Tibial nerve (tissue), 4 donors: ENCODE data around the gene NRXN3. TPM values are rescaled to one million over a fixed set of nuclear protein-coding genes. Genes with fewer than 3 reads are reported as not detected.

ENCODE experiments used
- DNase-seq, 2 donors: peaks; one replicate each; pipeline ENCODE4 v3.0.0-alpha.2; 2019; ENCODE audit warnings: low spot score in 2 of 2
- H3K27ac ChIP-seq, 4 donors: fragments of 200-600 bp; sonication (generic) in 3 of 4; one replicate each; pipeline ENCODE4 v1.5.1; 2017 to 2019; ENCODE audit warnings: mild to moderate bottlenecking in 1 of 4
- H3K27me3 ChIP-seq, 2 donors: fragments of 200-600 bp; sonication (generic) in 1 of 2; one replicate each; pipeline versions ENCODE4 v1.5.1 to v1.6.0; 2017 to 2019
- H3K36me3 ChIP-seq, 3 donors: fragments of 200-600 bp; sonication (generic); one replicate each; pipeline ENCODE4 v1.5.1; 2018 to 2019
- H3K4me1 ChIP-seq, 4 donors: fragments of 200-600 bp; sonication (generic) in 3 of 4; one replicate each; pipeline ENCODE4 v1.5.1; 2017 to 2019
- H3K4me3 ChIP-seq, 4 donors: fragments of 200-600 bp; sonication (generic) in 3 of 4; one replicate each; pipeline ENCODE4 v1.5.1; 2017 to 2019; ENCODE audit warnings: mild to moderate bottlenecking in 1 of 4, moderate library complexity in 1 of 4
- H3K9me3 ChIP-seq, 4 donors: fragments of 200-600 bp; sonication (generic) in 3 of 4; one replicate each; pipeline ENCODE4 v1.5.1; 2017 to 2019
- CTCF ChIP-seq, 5 experiments: fragments of 200-600 bp in 3 of 5; fragments of 450-650 bp in 2 of 5; sonication (generic) in 3 of 5; IDR thresholded peaks; one replicate each; pipeline ENCODE4 v1.5.1; 2016 to 2019; ENCODE audit warnings: antibody characterized with exemption in 5 of 5, mild to moderate bottlenecking in 3 of 5, moderate library complexity in 2 of 5
- EP300 ChIP-seq, 2 donors: sonication (generic); formaldehyde crosslinking; IDR thresholded peaks; one replicate each; pipeline ENCODE4 v1.6.1; 2017; ENCODE audit warnings: antibody characterized with exemption in 2 of 2, mild to moderate bottlenecking in 1 of 2
- POLR2A ChIP-seq, 2 donors: fragments of 450-650 bp; IDR thresholded peaks; one replicate each; pipeline ENCODE4 v1.6.1; 2017; ENCODE audit warnings: antibody characterized with exemption in 2 of 2, mild to moderate bottlenecking in 2 of 2, moderate library complexity in 2 of 2
- WGBS, 2 donors: methylation state at CpG; one replicate each; pipeline ENCODE4 v1.1.5; 2018; 5-methylcytosine and 5-hydroxymethylcytosine counted together
- total RNA-seq, 4 donors: library from RNA; depleted of rRNA; stranded (reverse); fragments of >200 nt; gene quantifications; one replicate each; pipeline ENCODE4 v1.1.0, GENCODE V29; 2016

Gene NRXN3
- total RNA-seq, 4 donors from 2014 or later, result 16.7 to 52.2 (median 19.7) TPM

- no peaks in the 10 kb centered on the region for H3K9me3 ChIP-seq
- WGBS, 2 donors, result 88 to 89% methylated on average over 7 of the region's 7 CpGs
- TF ChIP-seq POLR2A (IDR thresholded peaks at IDR 0.05), result no peak
- TF ChIP-seq EP300 (IDR thresholded peaks at IDR 0.05), result no peak
- no peak for TF ChIP-seq CTCF (IDR thresholded peaks at IDR 0.05)
- no peak overlapping the region for H3K27ac ChIP-seq
- DNase-seq, result no peak
- no peak overlapping the region for H3K4me3 ChIP-seq
- no peaks in the 10 kb centered on the region for H3K27me3 ChIP-seq
- H3K36me3 ChIP-seq, result no peaks in the 10 kb centered on the region
- H3K4me1 ChIP-seq, result no peaks in the 10 kb centered on the region
Measured at GRCh38 chr14:78182722-78183121, 12.5 kb downstream of the NRXN3 start.

DNA sequence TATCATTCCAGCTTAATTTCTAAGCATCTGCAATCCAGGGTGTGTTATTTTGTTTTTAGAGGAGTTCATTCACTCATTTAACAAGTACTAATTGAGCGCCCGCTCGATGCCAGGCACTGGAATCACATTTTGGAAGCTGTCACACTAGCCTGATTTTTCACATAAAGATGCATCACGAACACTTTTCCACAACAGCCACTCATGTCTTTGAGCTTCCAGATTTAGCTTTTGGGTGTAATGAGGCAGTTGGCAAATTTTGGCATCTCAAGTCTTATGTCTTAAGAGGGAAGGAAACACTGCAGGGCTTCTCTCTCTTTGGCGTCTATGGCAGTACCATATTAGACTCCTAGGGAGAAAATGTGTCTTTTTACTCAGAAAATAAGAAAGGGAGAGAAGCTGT is 14.0 kb downstream of the NRXN3 start:
- H3K27me3 ChIP-seq, result no peaks in the 10 kb centered on the region
- no peak for DNase-seq
- H3K36me3 ChIP-seq, result no peaks in the 10 kb centered on the region
- 90 to 91% methylated on average over 5 of the region's 5 CpGs for WGBS, 2 donors
- no peak overlapping the region for H3K4me3 ChIP-seq
- TF ChIP-seq EP300 (IDR thresholded peaks at IDR 0.05), result no peak
- no peak for TF ChIP-seq CTCF (IDR thresholded peaks at IDR 0.05)
- TF ChIP-seq POLR2A (IDR thresholded peaks at IDR 0.05), result no peak
- no peak overlapping the region for H3K27ac ChIP-seq
- H3K9me3 ChIP-seq, result no peaks in the 10 kb centered on the region
- H3K4me1 ChIP-seq, result no peaks in the 10 kb centered on the region

GRCh38 chr14:78186277-78186676 is 16.1 kb downstream of the NRXN3 start:
- H3K27me3 ChIP-seq, result no peaks in the 10 kb centered on the region
- H3K4me1 ChIP-seq, result no peaks in the 10 kb centered on the region
- DNase-seq, result no peak
- H3K36me3 ChIP-seq, result no peaks in the 10 kb centered on the region
- no peak overlapping the region for H3K4me3 ChIP-seq
- no peak for TF ChIP-seq EP300 (IDR thresholded peaks at IDR 0.05)
- no peak for TF ChIP-seq POLR2A (IDR thresholded peaks at IDR 0.05)
- no peak for TF ChIP-seq CTCF (IDR thresholded peaks at IDR 0.05)
- no peaks in the 10 kb centered on the region for H3K9me3 ChIP-seq
- H3K27ac ChIP-seq, result no peak overlapping the region
- WGBS, 2 donors, result 87% methylated on average over 6 of the region's 6 CpGs

GRCh38 chr14:78188882-78189281 is 18.7 kb downstream of the NRXN3 start:
- TF ChIP-seq CTCF (IDR thresholded peaks at IDR 0.05) (no peak), POLR2A (IDR thresholded peaks at IDR 0.05) (no peak), EP300 (IDR thresholded peaks at IDR 0.05) (no peak)

GRCh38 chr14:78195431-78195830 is 25.3 kb downstream of the NRXN3 start:
- no peak for DNase-seq
- H3K36me3 ChIP-seq, result no peaks in the 10 kb centered on the region
- TF ChIP-seq CTCF (IDR thresholded peaks at IDR 0.05), result no peak
- no peak for TF ChIP-seq POLR2A (IDR thresholded peaks at IDR 0.05)
- no peak for TF ChIP-seq EP300 (IDR thresholded peaks at IDR 0.05)
- WGBS, 2 donors, result 81 to 84% methylated on average over 6 of the region's 6 CpGs
- no peak overlapping the region for H3K4me3 ChIP-seq
- no peak overlapping the region for H3K27ac ChIP-seq
- H3K9me3 ChIP-seq, result peaks cover 0 to 8% (median 0%) of the 10 kb centered on the region in 4 donors
- H3K4me1 ChIP-seq, result no peaks in the 10 kb centered on the region
- no peaks in the 10 kb centered on the region for H3K27me3 ChIP-seq

More at GRCh38 chr14:78188882-78189281, 18.7 kb downstream of the NRXN3 start:
- H3K27me3 ChIP-seq, result no peaks in the 10 kb centered on the region
- H3K9me3 ChIP-seq, result no peaks in the 10 kb centered on the region
- DNase-seq, result no peak
- H3K4me3 ChIP-seq, result no peak overlapping the region
- no peaks in the 10 kb centered on the region for H3K36me3 ChIP-seq
- no peak overlapping the region for H3K27ac ChIP-seq
- 78 to 81% methylated on average over 3 of the region's 3 CpGs for WGBS, 2 donors
- no peaks in the 10 kb centered on the region for H3K4me1 ChIP-seq
